ENCODE results near the gene CAMK1D. TPM values are rescaled to one million over a fixed set of nuclear protein-coding genes. Genes with fewer than 3 reads are reported as not detected.

Gene CAMK1D
- total RNA-seq, 2 experiments from 2014 or later, result 28.8 to 35.3 TPM

DNA sequence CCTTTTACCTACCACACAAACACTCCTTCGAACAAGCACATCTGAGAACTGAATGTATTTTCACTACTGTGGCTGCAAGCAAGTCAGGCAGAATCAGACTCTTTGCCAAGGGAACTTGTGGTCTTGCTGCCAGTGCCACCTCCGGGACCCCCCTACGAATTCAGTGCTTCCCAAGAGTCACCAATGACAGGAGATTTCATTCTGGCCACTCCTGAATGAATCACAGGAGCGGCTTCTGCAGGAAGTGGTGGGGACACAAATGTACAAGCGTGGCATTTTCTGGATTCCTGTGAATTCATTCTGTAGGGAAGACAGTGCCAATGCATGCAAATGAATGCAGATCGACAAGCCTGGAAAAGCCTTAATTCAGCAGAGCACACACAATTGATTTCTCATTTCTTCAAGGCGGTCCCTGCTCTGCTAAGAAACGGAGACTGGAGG, 161.2 kb downstream of the CAMK1D start:
- H3K27ac ChIP-seq (ENCODE audit: low read depth in 1 of 2, low read length in 2 of 2), result no peak overlapping the region
- H3K9me3 ChIP-seq (ENCODE audit: control insufficient read depth in 1 of 2, insufficient read depth in 1 of 2, low read length in 2 of 2), result no peaks in the 10 kb centered on the region
- H3K36me3 ChIP-seq (ENCODE audit: insufficient read depth, low read length), result no peaks in the 10 kb centered on the region
- H3K27ac Mint-ChIP-seq, result peak overlapping the region; percentile 12
- no peaks in the 10 kb centered on the region for H3K27me3 ChIP-seq (ENCODE audit: control insufficient read depth in 1 of 2, insufficient read depth in 2 of 2, low read length in 2 of 2)
- peaks cover 25% of the 10 kb centered on the region for H3K4me1 ChIP-seq (ENCODE audit: insufficient read depth, low read length)
- ATAC-seq (ENCODE audit: poor library complexity), result no peak
- H3K36me3 Mint-ChIP-seq (ENCODE audit: low read depth), result no peaks in the 10 kb centered on the region
- H3K27me3 Mint-ChIP-seq, result no peaks in the 10 kb centered on the region
- H3K4me3 Mint-ChIP-seq, result no peak overlapping the region
- H3K9me3 Mint-ChIP-seq, result no peaks in the 10 kb centered on the region
- TF ChIP-seq, protein P1, sequence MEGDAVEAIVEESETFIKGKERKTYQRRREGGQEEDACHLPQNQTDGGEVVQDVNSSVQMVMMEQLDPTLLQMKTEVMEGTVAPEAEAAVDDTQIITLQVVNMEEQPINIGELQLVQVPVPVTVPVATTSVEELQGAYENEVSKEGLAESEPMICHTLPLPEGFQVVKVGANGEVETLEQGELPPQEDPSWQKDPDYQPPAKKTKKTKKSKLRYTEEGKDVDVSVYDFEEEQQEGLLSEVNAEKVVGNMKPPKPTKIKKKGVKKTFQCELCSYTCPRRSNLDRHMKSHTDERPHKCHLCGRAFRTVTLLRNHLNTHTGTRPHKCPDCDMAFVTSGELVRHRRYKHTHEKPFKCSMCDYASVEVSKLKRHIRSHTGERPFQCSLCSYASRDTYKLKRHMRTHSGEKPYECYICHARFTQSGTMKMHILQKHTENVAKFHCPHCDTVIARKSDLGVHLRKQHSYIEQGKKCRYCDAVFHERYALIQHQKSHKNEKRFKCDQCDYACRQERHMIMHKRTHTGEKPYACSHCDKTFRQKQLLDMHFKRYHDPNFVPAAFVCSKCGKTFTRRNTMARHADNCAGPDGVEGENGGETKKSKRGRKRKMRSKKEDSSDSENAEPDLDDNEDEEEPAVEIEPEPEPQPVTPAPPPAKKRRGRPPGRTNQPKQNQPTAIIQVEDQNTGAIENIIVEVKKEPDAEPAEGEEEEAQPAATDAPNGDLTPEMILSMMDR (IDR thresholded peaks at IDR 0.05), result no peak
- POLR2A ChIA-PET, result interaction anchor here (1.9 kb wide), 1 partner anchor 161 kb away, joined by 5 read pairs; no protein-coding TSS in a partner anchor
- H3K4me1 Mint-ChIP-seq (ENCODE audit: low read depth), result peaks cover 62% of the 10 kb centered on the region
- CTCF ChIA-PET, result interaction anchor here (0.6 kb wide), 1 partner anchor 231 kb away, joined by 3 read pairs; no protein-coding TSS in a partner anchor
- intact Hi-C loops (cut with DNase I, micrococcal nuclease), result no loop called here
- no peak for DNase-seq
- H3K4me3 ChIP-seq (ENCODE audit: low read length), result no peak overlapping the region

DNA sequence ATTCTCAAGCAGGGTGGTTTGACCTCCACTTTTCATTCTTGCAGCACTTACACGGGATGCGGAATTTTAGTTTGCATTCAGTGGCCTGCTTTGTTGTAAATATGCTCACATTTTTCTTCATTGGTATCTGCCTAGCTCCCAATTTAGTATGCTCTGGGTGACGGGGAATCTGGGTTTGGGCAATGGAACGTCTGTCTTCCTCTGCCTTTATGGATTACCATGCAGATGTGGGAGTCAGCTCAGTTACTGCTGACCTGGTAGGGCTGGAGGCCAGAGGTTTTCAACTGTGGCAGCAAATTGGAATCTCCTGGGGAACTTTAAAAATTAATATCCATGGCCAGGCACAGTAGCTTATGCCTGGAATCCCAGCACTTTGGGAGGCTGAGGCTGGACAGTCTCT, 161.6 kb downstream of the CAMK1D start:
- H3K4me1 ChIP-seq (ENCODE audit: insufficient read depth, low read length), result peaks cover 25% of the 10 kb centered on the region

DNA sequence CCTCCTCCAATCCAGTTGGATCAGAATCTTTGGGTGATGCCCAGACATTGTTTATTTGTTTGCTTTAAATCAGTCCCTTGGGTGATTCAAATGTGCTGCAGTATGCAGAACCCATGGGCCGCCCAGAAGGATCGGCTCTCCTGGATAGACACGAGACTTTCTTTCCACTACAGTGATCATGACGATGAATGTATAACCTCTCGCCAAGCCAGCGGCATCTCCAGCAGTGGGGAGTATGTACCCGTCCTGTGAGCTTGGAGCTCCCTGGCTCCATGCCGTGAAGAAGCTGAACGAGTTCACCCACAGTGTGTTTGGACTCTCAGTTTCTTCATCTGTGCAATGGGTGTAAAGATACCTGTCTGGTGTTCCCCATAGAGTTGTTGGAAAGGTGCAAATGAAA, 162.3 kb downstream of the CAMK1D start:
- H3K4me1 Mint-ChIP-seq (ENCODE audit: low read depth), result peaks cover 65% of the 10 kb centered on the region
- DNase-seq, result no peak
- POLR2A ChIA-PET, result no interaction called here

More for the DNA sequence above, 161.6 kb downstream of the CAMK1D start:
- Histone ChIP-seq H3K4me3 (ENCODE audit: low read length) (no peak overlapping the region), H3K9me3 (ENCODE audit: control insufficient read depth in 1 of 2, insufficient read depth in 1 of 2, low read length in 2 of 2) (no peaks in the 10 kb centered on the region), H3K27me3 (ENCODE audit: control insufficient read depth in 1 of 2, insufficient read depth in 2 of 2, low read length in 2 of 2) (no peaks in the 10 kb centered on the region), H3K27ac (ENCODE audit: low read depth in 1 of 2, low read length in 2 of 2) (no peak overlapping the region), H3K36me3 (ENCODE audit: insufficient read depth, low read length) (no peaks in the 10 kb centered on the region)
- Mint-ChIP-seq H3K4me3 (no peak overlapping the region), H3K9me3 (no peaks in the 10 kb centered on the region), H3K36me3 (ENCODE audit: low read depth) (no peaks in the 10 kb centered on the region), H3K27ac (no peak overlapping the region), H3K27me3 (no peaks in the 10 kb centered on the region), H3K4me1 (ENCODE audit: low read depth) (peaks cover 60% of the 10 kb centered on the region)
- DNase-seq (no peak), ATAC-seq (ENCODE audit: poor library complexity) (no peak)
- POLR2A ChIA-PET, result interaction anchor here (1.9 kb wide), 1 partner anchor 161 kb away, joined by 5 read pairs; no protein-coding TSS in a partner anchor
- intact Hi-C loops (cut with DNase I, micrococcal nuclease), result no loop called here
- TF ChIP-seq, protein P1 (IDR thresholded peaks at IDR 0.05), result no peak
- CTCF ChIA-PET, result no interaction called here

More for the DNA sequence above, 162.3 kb downstream of the CAMK1D start:
- CTCF ChIA-PET, result no interaction called here
- no peaks in the 10 kb centered on the region for H3K36me3 ChIP-seq (ENCODE audit: insufficient read depth, low read length)
- H3K9me3 ChIP-seq (ENCODE audit: control insufficient read depth in 1 of 2, insufficient read depth in 1 of 2, low read length in 2 of 2), result no peaks in the 10 kb centered on the region
- ATAC-seq (ENCODE audit: poor library complexity), result no peak
- Mint-ChIP-seq H3K27ac (no peak overlapping the region), H3K27me3 (no peaks in the 10 kb centered on the region), H3K9me3 (no peaks in the 10 kb centered on the region), H3K4me3 (no peak overlapping the region), H3K36me3 (ENCODE audit: low read depth) (no peaks in the 10 kb centered on the region)
- intact Hi-C loops (cut with DNase I, micrococcal nuclease), result no loop called here
- peaks cover 25% of the 10 kb centered on the region for H3K4me1 ChIP-seq (ENCODE audit: insufficient read depth, low read length)
- no peak overlapping the region for H3K4me3 ChIP-seq (ENCODE audit: low read length)
- H3K27ac ChIP-seq (ENCODE audit: low read depth in 1 of 2, low read length in 2 of 2), result no peak overlapping the region
- no peaks in the 10 kb centered on the region for H3K27me3 ChIP-seq (ENCODE audit: control insufficient read depth in 1 of 2, insufficient read depth in 2 of 2, low read length in 2 of 2)
- TF ChIP-seq, protein P1 (IDR thresholded peaks at IDR 0.05), result no peak

Measured in CD4-positive, alpha-beta T cell (primary cell).